HFF-Myc (cell line): ENCODE measurements around the gene ZEB2.

Experiments used
- DNase-seq: peaks from one replicate; pipeline ENCODE4 v3.0.0-alpha.2; 2011; ENCODE audit warnings: low read depth; ENCODE audit errors: extremely low read depth
- H3K4me3 ChIP-seq: replicated peaks from 2 replicates; pipeline ENCODE4 v1.5.1; 2011; ENCODE audit warnings: low read depth, mild to moderate bottlenecking, control low read depth, low read length
- TF ChIP-seq, protein P1 (sequence below): IDR thresholded peaks from 2 replicates; pipeline ENCODE4 v1.5.1; 2012; ENCODE audit warnings: mild to moderate bottlenecking, low read depth, low read length, control low read depth; ENCODE audit errors: missing control alignments

ZEB2 gene

DNA sequence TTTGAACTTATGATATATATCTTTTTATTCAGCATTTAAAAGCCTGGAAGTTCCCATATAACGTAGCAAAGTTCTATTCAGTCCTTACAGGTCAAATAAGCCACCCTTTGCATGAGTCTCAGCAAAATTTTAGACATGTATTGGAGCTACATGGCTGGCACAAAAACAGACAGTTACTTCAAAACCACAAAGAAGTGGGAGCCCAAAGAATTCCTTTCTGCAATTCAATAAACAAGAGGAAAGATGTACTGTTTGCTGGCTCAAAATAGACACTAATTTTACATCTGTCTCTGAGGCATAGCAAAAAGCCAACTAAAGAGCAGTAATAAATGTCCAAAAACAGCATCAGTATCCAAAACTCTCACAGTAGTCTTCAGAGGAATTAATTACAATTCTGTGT, 87.0 kb downstream of the ZEB2 start:
- no peak for DNase-seq

GRCh38 chr2:144431998-144432397, 87.9 kb downstream of the ZEB2 start:
- DNase-seq, result no peak
- H3K4me3 ChIP-seq, result no peak overlapping the region
- TF ChIP-seq, protein P1, sequence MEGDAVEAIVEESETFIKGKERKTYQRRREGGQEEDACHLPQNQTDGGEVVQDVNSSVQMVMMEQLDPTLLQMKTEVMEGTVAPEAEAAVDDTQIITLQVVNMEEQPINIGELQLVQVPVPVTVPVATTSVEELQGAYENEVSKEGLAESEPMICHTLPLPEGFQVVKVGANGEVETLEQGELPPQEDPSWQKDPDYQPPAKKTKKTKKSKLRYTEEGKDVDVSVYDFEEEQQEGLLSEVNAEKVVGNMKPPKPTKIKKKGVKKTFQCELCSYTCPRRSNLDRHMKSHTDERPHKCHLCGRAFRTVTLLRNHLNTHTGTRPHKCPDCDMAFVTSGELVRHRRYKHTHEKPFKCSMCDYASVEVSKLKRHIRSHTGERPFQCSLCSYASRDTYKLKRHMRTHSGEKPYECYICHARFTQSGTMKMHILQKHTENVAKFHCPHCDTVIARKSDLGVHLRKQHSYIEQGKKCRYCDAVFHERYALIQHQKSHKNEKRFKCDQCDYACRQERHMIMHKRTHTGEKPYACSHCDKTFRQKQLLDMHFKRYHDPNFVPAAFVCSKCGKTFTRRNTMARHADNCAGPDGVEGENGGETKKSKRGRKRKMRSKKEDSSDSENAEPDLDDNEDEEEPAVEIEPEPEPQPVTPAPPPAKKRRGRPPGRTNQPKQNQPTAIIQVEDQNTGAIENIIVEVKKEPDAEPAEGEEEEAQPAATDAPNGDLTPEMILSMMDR, result no peak

More for the DNA sequence above, 87.0 kb downstream of the ZEB2 start:
- no peak overlapping the region for H3K4me3 ChIP-seq
- TF ChIP-seq, protein P1, result no peak

DNA sequence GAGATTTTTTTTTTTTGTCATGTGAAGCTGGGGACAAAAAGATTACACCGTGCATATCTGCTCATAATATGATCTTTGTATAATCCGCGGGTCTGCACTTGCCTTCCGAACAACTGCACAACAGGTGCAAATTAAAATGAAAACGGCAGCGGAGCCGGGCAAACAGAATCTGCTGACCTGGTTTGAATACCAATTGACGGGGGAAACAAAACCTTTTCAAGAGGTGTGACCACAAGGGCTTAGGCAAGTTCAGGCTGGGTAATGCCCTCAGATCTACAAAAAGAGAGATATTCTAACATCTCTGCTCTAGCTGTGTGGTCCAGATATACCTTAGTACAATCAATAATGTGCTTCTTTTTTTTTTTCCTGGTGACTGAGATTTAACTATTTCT, 88.5 kb downstream of the ZEB2 start:
- no peak for DNase-seq
- H3K4me3 ChIP-seq, result no peak overlapping the region
- TF ChIP-seq, protein P1, result no peak

DNA sequence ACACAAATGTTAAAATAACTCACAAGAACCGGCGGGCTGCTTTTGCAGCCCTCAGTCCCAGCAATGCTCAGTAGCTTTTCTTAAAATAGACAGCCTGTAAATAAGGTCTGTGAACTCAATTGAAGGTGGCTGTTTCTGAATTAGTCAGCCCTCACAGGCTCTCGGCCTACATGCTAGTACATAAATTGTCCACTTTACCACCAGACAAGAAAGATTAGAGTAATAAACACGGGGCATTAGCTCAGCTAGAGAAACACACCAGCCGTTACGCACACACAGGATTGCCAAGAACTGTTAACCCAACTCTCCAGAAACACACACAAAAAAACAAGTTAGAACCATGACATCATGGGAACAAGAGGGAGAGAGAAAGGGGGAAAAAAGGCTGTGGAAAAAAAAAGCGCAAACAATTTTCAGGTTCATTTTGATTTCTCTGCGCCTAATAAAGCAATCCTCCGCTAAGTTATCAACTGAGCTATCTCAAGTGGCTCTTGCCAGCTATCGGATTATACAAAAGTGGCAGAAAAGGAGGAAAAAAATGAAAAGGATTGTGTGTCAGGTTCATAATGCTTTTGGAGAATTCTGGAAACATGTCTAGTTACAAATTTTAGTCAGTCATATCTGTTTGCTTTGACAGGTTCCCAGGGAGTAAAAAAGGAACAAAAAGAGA, 89.1 kb downstream of the ZEB2 start:
- DNase-seq, result no peak
- no peak overlapping the region for H3K4me3 ChIP-seq
- TF ChIP-seq, protein P1, result no peak

- H3K4me3 ChIP-seq, result no peak overlapping the region
- DNase-seq, result no peak
- TF ChIP-seq, protein P1, result no peak
Measured at GRCh38 chr2:144429396-144430112, 90.4 kb downstream of the ZEB2 start.

GRCh38 chr2:144426981-144427479, 92.9 kb downstream of the ZEB2 start:
- no peak overlapping the region for H3K4me3 ChIP-seq
- TF ChIP-seq, protein P1, result no peak
- no peak for DNase-seq
